OCI-M2 (cell line): ENCODE data around the gene ADGRA3.

ENCODE experiments used
- DNase-seq: peaks from one replicate; lab custom pipeline; 2025; ENCODE audit not compliant: unreplicated experiment; lab: John Stamatoyannopoulos, UW

The ADGRA3 gene, protein sequence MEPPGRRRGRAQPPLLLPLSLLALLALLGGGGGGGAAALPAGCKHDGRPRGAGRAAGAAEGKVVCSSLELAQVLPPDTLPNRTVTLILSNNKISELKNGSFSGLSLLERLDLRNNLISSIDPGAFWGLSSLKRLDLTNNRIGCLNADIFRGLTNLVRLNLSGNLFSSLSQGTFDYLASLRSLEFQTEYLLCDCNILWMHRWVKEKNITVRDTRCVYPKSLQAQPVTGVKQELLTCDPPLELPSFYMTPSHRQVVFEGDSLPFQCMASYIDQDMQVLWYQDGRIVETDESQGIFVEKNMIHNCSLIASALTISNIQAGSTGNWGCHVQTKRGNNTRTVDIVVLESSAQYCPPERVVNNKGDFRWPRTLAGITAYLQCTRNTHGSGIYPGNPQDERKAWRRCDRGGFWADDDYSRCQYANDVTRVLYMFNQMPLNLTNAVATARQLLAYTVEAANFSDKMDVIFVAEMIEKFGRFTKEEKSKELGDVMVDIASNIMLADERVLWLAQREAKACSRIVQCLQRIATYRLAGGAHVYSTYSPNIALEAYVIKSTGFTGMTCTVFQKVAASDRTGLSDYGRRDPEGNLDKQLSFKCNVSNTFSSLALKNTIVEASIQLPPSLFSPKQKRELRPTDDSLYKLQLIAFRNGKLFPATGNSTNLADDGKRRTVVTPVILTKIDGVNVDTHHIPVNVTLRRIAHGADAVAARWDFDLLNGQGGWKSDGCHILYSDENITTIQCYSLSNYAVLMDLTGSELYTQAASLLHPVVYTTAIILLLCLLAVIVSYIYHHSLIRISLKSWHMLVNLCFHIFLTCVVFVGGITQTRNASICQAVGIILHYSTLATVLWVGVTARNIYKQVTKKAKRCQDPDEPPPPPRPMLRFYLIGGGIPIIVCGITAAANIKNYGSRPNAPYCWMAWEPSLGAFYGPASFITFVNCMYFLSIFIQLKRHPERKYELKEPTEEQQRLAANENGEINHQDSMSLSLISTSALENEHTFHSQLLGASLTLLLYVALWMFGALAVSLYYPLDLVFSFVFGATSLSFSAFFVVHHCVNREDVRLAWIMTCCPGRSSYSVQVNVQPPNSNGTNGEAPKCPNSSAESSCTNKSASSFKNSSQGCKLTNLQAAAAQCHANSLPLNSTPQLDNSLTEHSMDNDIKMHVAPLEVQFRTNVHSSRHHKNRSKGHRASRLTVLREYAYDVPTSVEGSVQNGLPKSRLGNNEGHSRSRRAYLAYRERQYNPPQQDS (N-terminal part only)

GRCh38 chr4:22515888-22516541 lies at the start of gene ADGRA3:
ADGRA3 (minus strand) TSS chr4:22516066; CDS start chr4:22515784, 282 bp downstream.
- no peak for DNase-seq

DNA sequence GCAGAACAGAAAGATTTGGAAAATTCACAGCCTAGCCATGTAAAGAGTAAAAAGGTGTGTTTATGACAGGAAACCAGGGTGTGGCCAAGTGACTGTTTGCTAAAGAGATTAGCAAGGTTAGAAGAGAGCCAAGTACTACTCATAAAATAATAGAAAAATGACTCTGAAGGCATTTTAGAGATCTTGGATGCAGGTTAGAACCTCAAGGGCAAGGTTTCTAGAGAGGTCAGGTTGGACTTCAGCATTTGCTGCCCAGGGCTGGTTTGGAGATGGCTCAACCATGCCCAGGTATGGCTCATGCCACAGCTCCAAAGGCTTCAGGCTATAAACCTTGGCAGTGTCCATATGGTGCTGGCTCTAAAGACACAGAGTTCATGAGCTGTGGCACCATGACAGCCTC lies 40.6 kb upstream of the ADGRA3 start:
- DNase-seq, result no peak

GRCh38 chr4:22554670-22555069 lies 38.8 kb upstream of the ADGRA3 start:
- no peak for DNase-seq

GRCh38 chr4:22553560-22553959 lies 37.7 kb upstream of the ADGRA3 start:
- DNase-seq, result no peak

- DNase-seq, result no peak
Measured at GRCh38 chr4:22552812-22553211, 36.9 kb upstream of the ADGRA3 start.

DNA sequence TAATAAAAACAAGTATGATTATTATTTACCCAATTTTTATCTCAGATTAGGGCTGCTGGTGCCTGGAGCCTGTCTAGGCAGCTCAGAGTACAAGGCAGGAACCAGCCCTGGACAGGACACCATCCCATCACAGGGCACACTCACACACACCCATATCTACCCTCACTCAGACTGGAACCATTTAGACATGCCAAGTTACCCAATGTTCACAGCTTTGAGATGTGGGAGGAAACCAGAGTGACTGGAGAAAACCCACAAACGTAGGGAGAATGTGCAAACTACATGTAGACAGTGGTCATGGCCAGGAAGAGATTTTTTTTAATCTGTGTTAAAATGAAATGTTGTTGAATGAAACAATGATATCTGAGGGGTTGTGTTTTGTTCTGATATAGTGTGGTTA lies 35.7 kb upstream of the ADGRA3 start:
- DNase-seq, result no peak

DNA sequence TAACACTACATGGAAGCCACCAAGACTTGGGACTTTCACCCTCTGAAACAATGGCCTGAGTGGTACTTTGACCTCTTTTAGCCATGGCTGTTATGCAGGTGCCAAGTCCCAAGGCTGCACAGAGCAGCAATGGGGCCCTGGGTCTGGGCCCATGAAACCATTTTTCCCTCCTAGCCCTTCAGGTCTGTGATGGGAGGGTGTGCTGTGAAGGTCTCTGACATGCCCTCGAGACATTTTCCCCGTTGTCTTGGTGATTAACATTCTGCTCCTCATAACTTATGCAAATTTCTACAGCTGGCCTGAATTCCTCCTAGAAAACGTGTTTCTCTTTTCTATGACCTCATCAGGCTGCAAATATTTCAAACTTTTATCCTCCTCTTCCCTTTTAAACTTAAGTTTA lies 30.4 kb upstream of the ADGRA3 start:
- DNase-seq, result no peak

DNA sequence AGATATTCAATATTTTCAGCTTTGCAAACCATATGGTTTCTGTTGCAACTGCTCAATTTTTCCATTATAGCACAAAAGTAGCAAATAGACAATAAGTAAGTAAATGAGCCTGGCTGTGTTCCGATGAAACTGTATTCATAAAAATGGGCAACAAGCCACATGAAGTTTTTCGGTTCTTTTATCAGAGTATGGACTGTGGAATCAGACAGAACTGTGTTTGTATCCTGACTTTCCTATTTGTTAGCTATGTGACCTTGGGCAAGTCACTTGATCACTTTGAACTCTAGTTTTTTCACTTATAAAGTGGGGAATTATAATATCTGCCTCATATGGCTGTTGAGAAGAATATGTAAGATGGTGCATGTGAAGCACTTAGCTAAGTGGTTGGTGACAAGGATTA lies 23.4 kb upstream of the ADGRA3 start:
- no peak for DNase-seq

DNA sequence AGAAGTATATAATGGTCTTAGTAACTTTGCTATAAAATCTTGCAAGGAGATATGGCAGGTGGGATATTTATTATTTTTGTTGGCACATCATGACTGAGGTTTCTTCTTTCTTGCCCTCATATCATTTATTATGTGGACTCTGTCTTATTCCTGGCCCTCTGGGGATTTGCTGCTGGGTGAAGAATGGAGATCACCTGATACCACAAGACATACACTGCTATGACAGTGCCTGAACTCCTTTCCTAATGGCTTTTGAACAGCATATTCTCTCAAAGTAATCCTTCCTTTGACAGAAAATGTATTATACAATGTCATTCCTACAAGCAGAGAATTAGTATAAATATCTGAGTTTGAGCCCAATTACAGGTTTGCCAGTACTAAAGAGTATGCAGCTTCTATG lies 22.0 kb upstream of the ADGRA3 start:
- DNase-seq, result no peak

DNA sequence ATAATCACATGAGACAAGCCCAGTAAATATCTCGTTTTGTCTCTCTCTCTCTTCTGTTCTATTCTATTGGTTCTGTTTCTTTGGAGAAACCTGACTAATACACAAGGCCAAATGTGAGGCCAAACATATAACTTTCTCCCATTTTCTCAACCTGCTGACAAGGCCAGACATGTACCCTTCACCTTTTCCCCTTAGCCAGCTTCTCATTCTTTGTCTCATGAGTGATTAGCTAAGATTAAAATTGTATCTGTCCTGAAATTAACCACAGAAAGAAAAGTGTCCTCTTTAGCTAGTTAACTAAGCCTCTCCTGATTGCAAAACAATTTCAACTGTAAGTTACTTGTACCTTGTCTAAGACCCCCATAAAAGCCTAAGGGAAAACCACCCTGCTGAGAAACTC lies 18.5 kb upstream of the ADGRA3 start:
- no peak for DNase-seq

GRCh38 chr4:22532896-22533295 lies 17.0 kb upstream of the ADGRA3 start:
- DNase-seq, result no peak

- DNase-seq, result no peak
Measured at GRCh38 chr4:22532117-22532516, 16.3 kb upstream of the ADGRA3 start.

DNA sequence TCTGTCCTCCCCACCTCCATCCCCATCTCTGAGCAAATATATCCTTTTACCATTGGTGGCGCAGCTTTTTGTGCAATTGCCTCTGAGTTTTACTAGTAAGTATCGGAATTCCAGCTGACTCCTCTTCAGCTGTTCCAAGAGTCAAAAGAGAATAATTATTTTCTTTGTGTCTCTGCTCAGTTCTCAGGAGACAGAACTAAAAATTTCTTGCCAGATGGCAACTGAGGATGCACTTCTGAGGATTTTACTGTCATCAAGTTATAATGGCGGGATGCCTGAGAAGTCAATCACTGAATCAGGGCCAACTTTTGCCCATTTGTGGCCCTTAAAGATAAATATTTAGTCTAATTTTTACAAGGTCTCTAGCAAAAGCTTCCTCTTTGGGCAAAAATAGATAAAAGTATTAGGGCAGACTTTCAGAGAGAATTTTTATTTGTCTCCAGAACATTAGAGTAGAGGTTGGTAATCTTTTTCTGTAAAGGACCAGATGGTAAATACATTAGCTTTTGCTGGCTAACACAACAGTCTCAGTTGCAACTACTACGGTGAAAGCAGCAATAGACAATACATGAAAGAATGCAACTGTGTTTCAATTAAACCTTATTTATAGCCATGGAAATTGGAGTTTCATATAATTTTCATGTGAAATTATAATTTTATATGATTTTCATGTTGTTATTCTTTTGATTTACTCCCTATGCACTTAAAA lies 15.6 kb upstream of the ADGRA3 start:
- no peak for DNase-seq

GRCh38 chr4:22524895-22525294 lies 9.0 kb upstream of the ADGRA3 start:
- DNase-seq, result no peak

DNA sequence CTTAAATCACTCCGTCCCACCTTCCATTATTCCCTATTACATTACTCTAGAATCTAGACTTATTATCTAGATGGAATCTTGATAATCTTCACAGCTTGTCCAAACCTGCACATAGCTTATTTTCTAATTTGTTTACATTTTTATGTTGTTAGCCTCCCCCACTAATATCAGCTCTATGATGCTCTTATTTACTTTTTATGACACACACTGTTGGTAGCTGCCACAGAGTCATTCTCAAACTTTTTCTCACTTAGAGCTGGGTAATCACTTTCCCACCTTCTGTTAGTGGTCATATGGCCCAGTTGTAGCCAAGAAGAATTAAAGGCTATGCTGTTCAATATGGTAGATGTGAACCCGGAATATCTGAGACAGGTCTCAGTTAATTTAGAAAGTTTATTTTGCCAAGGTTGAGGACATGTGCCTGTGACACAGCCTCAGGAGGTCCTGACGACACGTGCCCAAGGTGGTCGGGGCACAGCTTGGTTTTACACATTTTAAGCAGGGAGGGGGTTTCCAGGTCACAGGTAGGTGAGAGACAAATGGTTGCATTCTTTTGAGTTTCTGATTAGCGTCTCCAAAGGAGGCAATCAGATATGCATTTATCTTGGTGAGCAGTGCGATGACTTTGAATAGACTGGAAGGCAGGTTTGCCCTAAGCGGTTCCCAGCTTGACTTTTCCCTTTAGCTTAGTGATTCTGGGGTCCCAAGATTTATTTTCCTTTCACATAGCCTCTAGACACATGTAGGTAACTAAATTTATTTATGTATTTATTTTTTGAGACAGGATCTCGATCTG lies 7.0 kb upstream of the ADGRA3 start:
- DNase-seq, result no peak

GRCh38 chr4:22522206-22522605 lies 6.3 kb upstream of the ADGRA3 start:
- no peak for DNase-seq

- DNase-seq, result no peak
Measured at GRCh38 chr4:22521240-22521639, 5.4 kb upstream of the ADGRA3 start.

GRCh38 chr4:22515145-22515887 lies 550 bp downstream of the ADGRA3 start:
- DNase-seq, result no peak

GRCh38 chr4:22514481-22514880 lies 1.4 kb downstream of the ADGRA3 start:
- no peak for DNase-seq
